ENCODE data around the gene KRTAP5-5. TPM values are rescaled to one million over a fixed set of nuclear protein-coding genes. Genes with fewer than 3 reads are reported as not detected.

Gene KRTAP5-5
- total RNA-seq, 4 donors from 2014 or later = 2.5 TPM; not detected in 3

DNA sequence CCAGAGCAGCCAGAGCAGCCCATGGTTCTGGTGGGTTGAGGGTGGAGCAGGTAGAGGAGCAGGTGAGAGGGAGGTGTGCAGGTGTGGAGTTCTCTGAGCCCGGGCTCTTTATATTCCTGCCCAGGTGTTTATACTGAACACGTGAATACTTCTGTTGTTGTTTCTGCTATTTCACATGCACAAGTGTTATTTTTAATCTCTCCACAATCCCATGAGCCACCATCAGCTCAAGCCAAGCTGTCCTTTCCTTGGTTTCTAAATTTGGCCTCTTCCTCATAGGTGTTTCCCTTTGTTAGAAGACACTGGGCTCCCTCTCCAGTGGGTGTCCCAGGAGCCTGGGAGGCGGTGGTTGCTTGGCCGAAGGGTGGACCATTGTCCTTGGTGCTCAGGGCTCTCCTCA, 21.2 kb upstream of the KRTAP5-5 start, which contains the start of gene KRTAP5-3:
Gene KRTAP5-3 (minus strand): TSS at position 101 of the 400 bp plus-strand sequence. CDS start 78 bp downstream, at position 23.
- H3K4me3 ChIP-seq (ENCODE audit: low read depth, poor library complexity, severe bottlenecking) = no peak within 1 kb of the TSS
- 62 to 71% methylated on average over 4 of the region's 4 CpGs for WGBS, 2 donors
- no peak for DNase-seq (ENCODE audit: low spot score in 2 of 2)
- TF ChIP-seq POLR2A (IDR thresholded peaks at IDR 0.05) = no peak
- TF ChIP-seq, protein P1, sequence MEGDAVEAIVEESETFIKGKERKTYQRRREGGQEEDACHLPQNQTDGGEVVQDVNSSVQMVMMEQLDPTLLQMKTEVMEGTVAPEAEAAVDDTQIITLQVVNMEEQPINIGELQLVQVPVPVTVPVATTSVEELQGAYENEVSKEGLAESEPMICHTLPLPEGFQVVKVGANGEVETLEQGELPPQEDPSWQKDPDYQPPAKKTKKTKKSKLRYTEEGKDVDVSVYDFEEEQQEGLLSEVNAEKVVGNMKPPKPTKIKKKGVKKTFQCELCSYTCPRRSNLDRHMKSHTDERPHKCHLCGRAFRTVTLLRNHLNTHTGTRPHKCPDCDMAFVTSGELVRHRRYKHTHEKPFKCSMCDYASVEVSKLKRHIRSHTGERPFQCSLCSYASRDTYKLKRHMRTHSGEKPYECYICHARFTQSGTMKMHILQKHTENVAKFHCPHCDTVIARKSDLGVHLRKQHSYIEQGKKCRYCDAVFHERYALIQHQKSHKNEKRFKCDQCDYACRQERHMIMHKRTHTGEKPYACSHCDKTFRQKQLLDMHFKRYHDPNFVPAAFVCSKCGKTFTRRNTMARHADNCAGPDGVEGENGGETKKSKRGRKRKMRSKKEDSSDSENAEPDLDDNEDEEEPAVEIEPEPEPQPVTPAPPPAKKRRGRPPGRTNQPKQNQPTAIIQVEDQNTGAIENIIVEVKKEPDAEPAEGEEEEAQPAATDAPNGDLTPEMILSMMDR (IDR thresholded peaks at IDR 0.05) = no peak
- intact Hi-C loops (cut with DNase I; ENCODE audit: low total_unique reads) = no loop called here

DNA sequence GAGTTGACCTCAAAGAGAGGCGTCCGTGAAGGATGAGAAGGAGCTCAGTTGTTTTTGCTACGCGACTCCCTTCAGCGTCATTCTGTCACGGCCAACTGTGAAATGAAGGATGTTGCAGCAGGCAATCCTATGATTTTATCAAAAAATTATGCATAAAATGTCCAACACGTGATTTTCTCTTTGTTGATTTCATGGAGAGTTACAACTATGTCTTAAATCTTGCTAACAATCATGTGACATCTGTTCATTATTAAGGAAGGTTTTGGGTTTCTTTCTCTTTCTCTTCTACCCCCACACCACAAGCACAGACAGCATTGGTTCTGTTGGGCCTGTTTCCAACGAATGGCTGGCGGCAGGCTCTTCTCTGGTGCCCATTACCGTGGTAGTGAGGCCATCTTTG, 11.3 kb upstream of the KRTAP5-5 start:
- intact Hi-C loops (cut with DNase I; ENCODE audit: low total_unique reads) = no loop called here
- WGBS, 2 donors = 43 to 70% methylated on average over 10 of the region's 10 CpGs
- TF ChIP-seq, protein P1 (IDR thresholded peaks at IDR 0.05) = no peak
- no peak for TF ChIP-seq POLR2A (IDR thresholded peaks at IDR 0.05)
- DNase-seq (ENCODE audit: low spot score in 2 of 2) = no peak
- H3K4me3 ChIP-seq (ENCODE audit: low read depth, poor library complexity, severe bottlenecking) = no peak overlapping the region

DNA sequence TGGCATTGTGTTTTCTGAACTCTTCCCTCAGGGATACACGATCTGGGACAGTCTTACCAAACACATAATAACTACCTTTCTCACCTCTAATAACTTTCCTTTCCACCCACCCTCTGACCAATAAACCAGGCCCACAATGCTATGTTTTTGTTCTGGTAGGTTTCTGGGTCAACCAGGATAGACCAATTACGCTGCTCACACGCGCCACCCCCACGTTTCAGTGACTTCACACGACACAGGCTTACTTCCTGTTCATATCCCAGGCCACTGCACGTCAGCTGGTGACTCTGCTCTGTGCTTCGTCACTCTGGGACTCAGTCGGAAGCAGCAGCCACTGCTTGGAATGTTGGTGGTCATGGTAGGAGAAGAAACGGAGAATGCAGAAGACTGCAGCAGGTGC, 10.1 kb upstream of the KRTAP5-5 start:
- no peak for DNase-seq (ENCODE audit: low spot score in 2 of 2)
- 50 to 55% methylated on average over 10 of the region's 10 CpGs for WGBS, 2 donors
- TF ChIP-seq, protein P1 (IDR thresholded peaks at IDR 0.05) = no peak
- TF ChIP-seq POLR2A (IDR thresholded peaks at IDR 0.05) = no peak
- H3K4me3 ChIP-seq (ENCODE audit: low read depth, poor library complexity, severe bottlenecking) = no peak overlapping the region
- intact Hi-C loops (cut with DNase I; ENCODE audit: low total_unique reads) = no loop called here

DNA sequence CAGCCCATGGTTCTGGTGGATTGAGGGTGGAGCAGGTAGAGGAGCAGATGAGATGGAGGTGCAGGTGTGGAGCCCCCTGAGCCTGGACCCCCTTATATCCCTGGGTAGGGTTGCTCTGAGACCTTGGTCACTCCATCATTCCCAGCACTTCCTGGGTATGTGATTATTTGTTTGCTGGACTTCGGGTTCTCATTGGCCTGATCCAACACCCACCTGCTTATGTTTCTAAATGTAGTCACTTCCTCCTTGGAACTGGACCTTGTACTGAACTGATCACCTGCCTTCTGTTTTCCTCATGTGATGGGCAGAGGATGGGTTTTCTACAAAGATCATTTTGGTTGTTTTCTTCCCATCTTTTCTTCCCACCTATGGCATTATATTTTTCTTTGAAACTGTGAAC, 7.5 kb upstream of the KRTAP5-5 start, which contains the start of gene KRTAP5-4:
Gene KRTAP5-4 (minus strand): TSS at position 53 of the 400 bp plus-strand sequence. CDS start 45 bp downstream, at position 8.
- no peak within 1 kb of the TSS for H3K4me3 ChIP-seq (ENCODE audit: low read depth, poor library complexity, severe bottlenecking)
- 67 to 95% methylated on average over 1 of the region's 1 CpG for WGBS, 2 donors
- no peak for DNase-seq (ENCODE audit: low spot score in 2 of 2)
- intact Hi-C loops (cut with DNase I; ENCODE audit: low total_unique reads) = no loop called here
- no peak for TF ChIP-seq POLR2A (IDR thresholded peaks at IDR 0.05)

DNA sequence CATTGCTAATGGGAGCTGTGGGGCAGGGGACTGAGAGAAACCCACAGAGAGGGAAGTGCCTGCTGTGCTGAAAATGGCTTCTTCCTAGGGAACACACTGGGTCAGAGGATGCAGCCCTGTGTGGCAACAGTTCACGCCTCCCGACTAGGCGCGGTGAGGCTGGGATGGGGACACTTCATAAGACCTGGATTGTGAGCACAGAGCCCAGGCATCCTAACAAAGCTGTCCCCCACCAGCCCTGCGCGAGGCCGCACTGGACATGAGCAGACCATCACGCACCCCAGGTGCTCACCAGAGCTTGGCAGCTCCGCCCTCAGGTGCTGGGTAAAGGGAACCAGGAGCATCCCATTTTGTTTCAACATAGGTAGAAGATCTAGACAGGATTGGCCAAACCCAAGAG, 5.9 kb upstream of the KRTAP5-5 start:
- 85 to 93% methylated on average over 9 of the region's 9 CpGs for WGBS, 2 donors
- no peak overlapping the region for H3K4me3 ChIP-seq (ENCODE audit: low read depth, poor library complexity, severe bottlenecking)
- no peak for DNase-seq (ENCODE audit: low spot score in 2 of 2)
- TF ChIP-seq, protein P1 (IDR thresholded peaks at IDR 0.05) = no peak
- TF ChIP-seq POLR2A (IDR thresholded peaks at IDR 0.05) = no peak
- intact Hi-C loops (cut with DNase I; ENCODE audit: low total_unique reads) = no loop called here

DNA sequence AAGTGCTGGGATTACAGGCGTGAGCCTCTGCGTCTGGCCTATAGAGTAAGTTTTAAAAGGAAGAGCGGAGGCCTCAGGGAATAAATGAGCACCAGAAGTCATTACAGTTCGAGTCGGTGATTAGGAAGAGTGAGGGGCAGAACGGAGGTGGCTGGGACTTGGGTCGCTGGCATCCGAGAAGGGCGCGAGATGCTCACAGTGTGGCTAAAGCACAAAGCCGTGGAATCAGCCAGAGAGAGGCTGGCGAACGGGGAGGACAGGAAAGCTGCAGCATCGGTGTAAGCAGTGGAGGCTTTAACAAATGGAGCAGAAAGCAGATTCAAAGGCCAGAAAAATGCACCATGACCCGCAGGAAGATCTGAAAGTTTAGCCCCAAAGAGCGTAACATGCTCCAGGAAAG, 5.0 kb upstream of the KRTAP5-5 start:
- intact Hi-C loops (cut with DNase I; ENCODE audit: low total_unique reads) = no loop called here
- 80 to 83% methylated on average over 16 of the region's 16 CpGs for WGBS, 2 donors
- DNase-seq (ENCODE audit: low spot score in 2 of 2) = no peak
- no peak for TF ChIP-seq POLR2A (IDR thresholded peaks at IDR 0.05)
- TF ChIP-seq, protein P1 (IDR thresholded peaks at IDR 0.05) = no peak
- no peak overlapping the region for H3K4me3 ChIP-seq (ENCODE audit: low read depth, poor library complexity, severe bottlenecking)

Data from lower leg skin (tissue), 4 donors.